Measurements from ENCODE around the gene MRAS.

Gene MRAS

DNA sequence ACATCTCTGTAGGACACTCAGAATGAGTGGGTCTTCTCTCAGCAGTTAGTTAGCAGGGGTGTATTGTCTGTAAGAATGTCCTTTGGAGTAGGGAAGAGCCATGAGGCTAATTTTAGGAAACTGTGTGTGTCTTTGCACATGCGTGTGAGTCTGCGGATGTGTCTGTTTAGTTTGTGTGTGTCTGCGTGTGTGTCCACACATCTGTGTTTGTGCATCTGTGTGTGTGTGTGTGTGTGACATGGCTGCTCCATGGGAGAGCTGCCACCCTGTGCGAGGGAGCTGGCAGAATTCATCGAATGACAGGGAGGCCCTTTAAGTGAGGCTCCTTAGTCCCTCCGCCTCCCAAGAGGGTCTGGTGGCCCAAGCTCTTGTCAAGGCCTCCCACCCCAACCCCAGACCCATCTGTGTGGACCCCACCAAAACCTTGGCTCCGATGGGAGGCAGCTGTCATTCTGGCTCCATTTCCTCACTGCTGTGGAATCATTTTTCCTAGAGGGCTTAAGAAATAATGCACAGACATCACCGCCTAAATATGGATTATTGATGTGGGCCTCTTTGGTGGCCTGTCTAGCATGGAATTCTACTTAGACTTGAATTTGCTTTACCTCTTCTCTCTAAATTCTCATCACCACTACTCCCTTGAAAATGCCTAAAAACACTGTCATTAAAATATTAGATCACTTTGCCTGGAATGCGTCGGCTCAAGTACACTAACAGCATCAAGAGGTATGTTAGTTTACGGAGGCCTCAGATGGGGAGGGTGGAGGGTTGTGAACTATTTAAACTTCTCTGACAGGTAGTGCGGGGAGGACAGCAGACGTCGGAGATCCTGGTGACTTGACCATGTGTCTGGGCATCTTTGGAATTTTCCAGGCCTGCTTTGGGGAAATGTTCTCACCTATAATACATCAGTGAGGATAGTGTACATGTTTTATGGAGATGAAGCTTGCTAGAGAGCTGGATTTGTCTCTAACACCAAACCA, 95.4 kb downstream of the MRAS start:
- TF ChIP-seq, protein P1, sequence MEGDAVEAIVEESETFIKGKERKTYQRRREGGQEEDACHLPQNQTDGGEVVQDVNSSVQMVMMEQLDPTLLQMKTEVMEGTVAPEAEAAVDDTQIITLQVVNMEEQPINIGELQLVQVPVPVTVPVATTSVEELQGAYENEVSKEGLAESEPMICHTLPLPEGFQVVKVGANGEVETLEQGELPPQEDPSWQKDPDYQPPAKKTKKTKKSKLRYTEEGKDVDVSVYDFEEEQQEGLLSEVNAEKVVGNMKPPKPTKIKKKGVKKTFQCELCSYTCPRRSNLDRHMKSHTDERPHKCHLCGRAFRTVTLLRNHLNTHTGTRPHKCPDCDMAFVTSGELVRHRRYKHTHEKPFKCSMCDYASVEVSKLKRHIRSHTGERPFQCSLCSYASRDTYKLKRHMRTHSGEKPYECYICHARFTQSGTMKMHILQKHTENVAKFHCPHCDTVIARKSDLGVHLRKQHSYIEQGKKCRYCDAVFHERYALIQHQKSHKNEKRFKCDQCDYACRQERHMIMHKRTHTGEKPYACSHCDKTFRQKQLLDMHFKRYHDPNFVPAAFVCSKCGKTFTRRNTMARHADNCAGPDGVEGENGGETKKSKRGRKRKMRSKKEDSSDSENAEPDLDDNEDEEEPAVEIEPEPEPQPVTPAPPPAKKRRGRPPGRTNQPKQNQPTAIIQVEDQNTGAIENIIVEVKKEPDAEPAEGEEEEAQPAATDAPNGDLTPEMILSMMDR (IDR thresholded peaks at IDR 0.05; ENCODE audit: control extremely low read depth, extremely low read depth, low read depth, missing control alignments): no peak

DNA sequence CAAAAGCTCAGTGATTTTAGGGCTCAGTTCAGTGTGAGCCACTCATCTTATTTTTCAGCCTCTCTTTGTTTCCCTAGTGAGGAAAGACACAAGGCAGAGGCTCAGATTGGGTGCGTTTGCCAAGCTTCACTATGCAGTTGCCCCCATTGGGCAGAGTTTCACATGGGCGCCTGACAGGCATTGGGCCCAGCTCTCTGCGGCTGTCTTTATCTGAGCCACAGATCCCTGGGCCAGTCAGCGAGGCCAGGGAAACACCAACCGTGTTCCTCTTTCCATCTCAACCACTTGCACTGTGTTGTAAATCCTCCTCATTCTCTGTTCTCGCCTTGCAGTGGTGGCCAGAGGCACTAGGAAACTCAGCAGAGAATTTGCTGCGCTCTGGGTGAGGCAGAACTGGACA, 96.9 kb downstream of the MRAS start:
- CTCF ChIA-PET: interaction anchor here (0.9 kb wide), 1 partner anchor 11 kb away, joined by 3 read pairs; no protein-coding TSS in a partner anchor
- TF ChIP-seq, protein P1 (IDR thresholded peaks at IDR 0.05; ENCODE audit: control extremely low read depth, extremely low read depth, low read depth, missing control alignments): no peak
- POLR2A ChIA-PET: no interaction called here
- no peak for DNase-seq (ENCODE audit: extremely low spot score)

More for the DNA sequence above, 95.4 kb downstream of the MRAS start:
- ChIA-PET CTCF (interaction anchor here (2.0 kb wide), 1 partner anchor 26 kb away, joined by 6 read pairs; no protein-coding TSS in a partner anchor), POLR2A (no interaction called here)
- no peak for DNase-seq (ENCODE audit: extremely low spot score)

DNA sequence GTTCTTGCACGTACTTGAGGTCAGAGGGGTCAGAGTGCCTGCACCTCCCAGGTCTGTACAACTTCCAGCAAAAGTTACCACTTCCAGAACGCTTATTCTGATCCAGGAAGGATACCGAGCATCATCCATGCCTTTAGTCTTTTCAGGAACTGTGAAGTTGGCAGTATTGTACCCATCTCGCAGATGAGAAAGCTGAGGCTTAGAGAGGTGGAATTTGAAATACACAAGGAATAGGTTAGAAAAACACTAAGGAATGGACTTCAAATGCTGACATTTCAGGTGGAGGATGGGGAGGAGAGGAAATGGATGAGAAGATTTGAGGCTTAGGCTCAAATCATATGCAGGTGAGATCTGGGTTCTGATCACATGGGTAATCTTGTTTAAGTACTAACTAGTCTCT, 97.3 kb downstream of the MRAS start:
- TF ChIP-seq, protein P1 (IDR thresholded peaks at IDR 0.05; ENCODE audit: control extremely low read depth, extremely low read depth, low read depth, missing control alignments): no peak
- ChIA-PET POLR2A (no interaction called here), CTCF (no interaction called here)
- DNase-seq (ENCODE audit: extremely low spot score): no peak

DNA sequence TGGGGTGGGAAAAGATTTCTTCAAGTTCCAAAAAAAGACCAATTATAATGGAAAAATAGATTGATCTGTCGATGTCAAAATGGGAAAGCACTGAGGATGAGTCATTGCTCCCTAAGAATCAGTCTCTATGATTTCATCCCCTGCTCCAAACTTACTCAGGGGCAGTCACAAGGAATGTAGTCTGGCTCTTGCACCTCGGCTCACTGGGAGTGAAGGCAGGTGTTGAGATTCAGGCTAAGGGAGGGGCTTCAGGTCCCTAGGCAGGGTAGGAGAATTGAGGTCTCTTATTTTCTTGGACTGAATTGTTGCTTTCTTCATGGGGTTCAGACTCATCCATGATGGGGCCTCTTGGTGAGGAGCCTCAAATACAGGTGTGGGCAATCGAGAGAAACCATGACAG, 100.3 kb downstream of the MRAS start:
- DNase-seq (ENCODE audit: extremely low spot score): no peak
- ChIA-PET CTCF (no interaction called here), POLR2A (no interaction called here)
- TF ChIP-seq, protein P1 (IDR thresholded peaks at IDR 0.05; ENCODE audit: control extremely low read depth, extremely low read depth, low read depth, missing control alignments): no peak

DNA sequence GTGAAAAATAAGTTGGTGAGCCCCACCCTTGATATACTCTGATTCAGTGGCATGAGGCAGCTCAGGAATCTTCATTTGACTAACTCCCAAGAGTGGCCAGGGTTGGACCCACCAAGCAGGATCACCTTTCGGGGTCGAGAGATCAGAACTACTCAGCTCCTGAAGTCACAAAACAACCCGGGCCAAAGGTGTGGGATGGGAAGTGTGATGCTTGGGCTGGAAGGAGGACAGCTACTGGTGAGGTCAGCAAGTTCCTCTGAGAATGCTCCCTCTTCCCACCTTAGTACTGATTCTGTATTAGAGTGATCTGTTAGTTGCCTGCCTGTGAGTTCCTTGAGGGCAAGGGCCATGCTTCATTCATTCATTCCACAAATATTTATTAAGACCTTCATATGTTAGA, 101.1 kb downstream of the MRAS start:
- ChIA-PET POLR2A (no interaction called here), CTCF (no interaction called here)
- no peak for DNase-seq (ENCODE audit: extremely low spot score)
- TF ChIP-seq, protein P1 (IDR thresholded peaks at IDR 0.05; ENCODE audit: control extremely low read depth, extremely low read depth, low read depth, missing control alignments): no peak

DNA sequence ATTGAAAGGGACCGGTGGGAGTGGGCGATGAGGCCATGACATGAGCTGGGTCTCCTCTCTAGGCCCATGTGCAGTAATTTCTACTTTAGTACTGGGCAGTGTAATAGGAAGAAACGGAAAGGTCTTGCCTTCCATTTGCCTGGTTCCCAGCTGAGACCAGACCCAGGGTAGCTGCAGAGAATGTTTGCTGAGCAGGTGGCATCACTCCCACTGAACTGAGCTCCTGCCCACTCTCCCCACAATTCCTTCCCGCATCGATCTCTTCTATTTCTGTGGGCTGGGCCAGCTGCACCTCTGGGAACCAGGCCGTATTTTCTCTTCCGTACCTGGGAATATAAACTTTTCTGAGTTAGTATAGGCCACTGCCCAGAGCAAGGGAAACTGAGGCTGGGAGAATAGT, 101.8 kb downstream of the MRAS start:
- TF ChIP-seq, protein P1 (IDR thresholded peaks at IDR 0.05; ENCODE audit: control extremely low read depth, extremely low read depth, low read depth, missing control alignments): no peak
- ChIA-PET POLR2A (no interaction called here), CTCF (interaction anchor here (1.3 to 1.8 kb wide), 3 partner anchors 19 to 33 kb away, joined by 3 to 4 read pairs (median 3); no protein-coding TSS in a partner anchor)
- no peak for DNase-seq (ENCODE audit: extremely low spot score)

Data from GM10248 (cell line).